Neural cell (in vitro differentiated cells): ENCODE measurements around the gene TNFRSF8. TPM values are rescaled to one million over a fixed set of nuclear protein-coding genes. Genes with fewer than 3 reads are reported as not detected.

Experiments
- H2AFZ ChIP-seq: fragments of 200-600, 300-800 bp; sonication (generic), shearing (Covaris generic); 2 replicates; pipeline ENCODE4 v1.6.0; 2014; ENCODE audit warnings: low read depth, mild to moderate bottlenecking, antibody characterized with exemption, low read length, moderate library complexity
- H3F3A ChIP-seq: fragments of 200-600 bp; shearing (Covaris generic); 2 replicates; pipeline ENCODE4 v1.6.1; 2016; ENCODE audit warnings: mild to moderate bottlenecking, moderate library complexity, mixed read lengths, antibody characterized with exemption, low read length; ENCODE audit not compliant: insufficient read depth, poor library complexity, severe bottlenecking
- H3K27ac ChIP-seq: fragments of 200-600, 300-800 bp; sonication (generic), shearing (Covaris generic); 2 replicates; pipeline ENCODE4 v1.5.1; 2014; ENCODE audit warnings: mild to moderate bottlenecking, low read length, moderate library complexity
- H3K27me3 ChIP-seq: fragments of 300-800, 200-600 bp; sonication (generic), shearing (Covaris generic); 2 replicates; pipeline ENCODE4 v1.6.0; 2014; ENCODE audit warnings: mild to moderate bottlenecking, low read depth, low read length, moderate library complexity; ENCODE audit not compliant: insufficient read depth
- H3K36me3 ChIP-seq: fragments of 300-800, 200-600 bp; sonication (generic), shearing (Covaris generic); 2 replicates; pipeline ENCODE4 v1.5.1; 2014; ENCODE audit warnings: mild to moderate bottlenecking, antibody characterized with exemption, low read length, moderate library complexity; ENCODE audit not compliant: insufficient read depth
- H3K4me2 ChIP-seq: fragments of 300-800, 200-600 bp; sonication (generic), shearing (Covaris generic); 2 replicates; pipeline ENCODE4 v1.6.0; 2014; ENCODE audit warnings: mild to moderate bottlenecking, low read length
- H3K4me3 ChIP-seq: fragments of 300-800, 200-600 bp; sonication (generic), shearing (Covaris generic); 2 replicates; pipeline ENCODE4 v1.5.1; 2014; ENCODE audit warnings: mild to moderate bottlenecking, low read length, moderate library complexity
- H3K79me2 ChIP-seq: fragments of 200-600 bp; shearing (Covaris generic); replicated peaks from 2 replicates; pipeline ENCODE4 v1.6.0; 2014; ENCODE audit warnings: mild to moderate bottlenecking, low read length, moderate library complexity; ENCODE audit not compliant: insufficient read depth
- H3K9ac ChIP-seq: fragments of 300-800, 200-600 bp; sonication (generic), shearing (Covaris generic); 2 replicates; pipeline ENCODE4 v1.6.1; 2016; ENCODE audit warnings: mild to moderate bottlenecking, low read length, mixed read lengths
- H3K9me2 ChIP-seq: fragments of 200-600 bp; shearing (Covaris generic); 2 replicates; pipeline ENCODE4 v1.6.1; 2016; ENCODE audit warnings: mild to moderate bottlenecking, low read length, mixed read lengths; ENCODE audit not compliant: insufficient read depth
- H3K9me3 ChIP-seq: fragments of 200-600, 300-800 bp; sonication (generic), shearing (Covaris generic); 2 replicates; pipeline ENCODE4 v1.6.1; 2016; ENCODE audit warnings: mild to moderate bottlenecking, mixed run types, low read length, moderate library complexity, mixed read lengths
- H4K20me1 ChIP-seq: fragments of 200-600 bp; shearing (Covaris generic); 2 replicates; pipeline ENCODE4 v1.6.1; 2016; ENCODE audit warnings: mild to moderate bottlenecking, mixed run types; ENCODE audit not compliant: insufficient read depth
- CTCF ChIP-seq: fragments of 450-650 bp; IDR thresholded peaks from 2 replicates; pipeline ENCODE4 v1.5.1; 2014; ENCODE audit warnings: antibody characterized with exemption, mild to moderate bottlenecking, moderate library complexity; ENCODE audit not compliant: poor library complexity, severe bottlenecking
- EP300 ChIP-seq: fragments of 450-650 bp; conservative IDR thresholded peaks from 2 replicates; pipeline ENCODE4 v1.6.1; 2014; ENCODE audit warnings: antibody characterized with exemption, mild to moderate bottlenecking, moderate library complexity; ENCODE audit not compliant: poor library complexity, severe bottlenecking
- EZH2 ChIP-seq: fragments of 200-600, 300-800 bp; shearing (Covaris generic), sonication (generic); IDR thresholded peaks from 2 replicates; pipeline ENCODE4 v1.6.1; 2014; ENCODE audit warnings: antibody characterized with exemption, low read length, borderline replicate concordance, mild to moderate bottlenecking; ENCODE audit not compliant: insufficient read depth, poor library complexity, severe bottlenecking
- MXI1 ChIP-seq: fragments of 450-650 bp; conservative IDR thresholded peaks from 2 replicates; pipeline ENCODE4 v1.6.1; 2014; ENCODE audit warnings: antibody characterized with exemption, mild to moderate bottlenecking; ENCODE audit not compliant: poor library complexity, severe bottlenecking
- POLR2AphosphoS5 ChIP-seq: IDR thresholded peaks from 2 replicates; pipeline ENCODE4 v1.6.1; 2012
- RAD21 ChIP-seq: fragments of 450-650 bp; conservative IDR thresholded peaks from 2 replicates; pipeline ENCODE4 v1.6.1; 2014; ENCODE audit warnings: antibody characterized with exemption, mild to moderate bottlenecking, moderate library complexity
- SMC3 ChIP-seq: fragments of 450-650 bp; conservative IDR thresholded peaks from 2 replicates; pipeline ENCODE4 v1.6.1; 2014; ENCODE audit warnings: antibody characterized with exemption, mild to moderate bottlenecking, moderate library complexity; ENCODE audit not compliant: poor library complexity
- TAF1 ChIP-seq: IDR thresholded peaks from 2 replicates; pipeline ENCODE4 v1.6.1; 2012; ENCODE audit warnings: low read depth
- polyA plus RNA-seq: library from polyadenylated mRNA; depleted of rRNA; stranded (reverse); fragments of >200 nt; gene quantifications from 2 replicates; pipeline ENCODE4 v1.2.3, GENCODE V29; 2014
- TF ChIP-seq, protein P1 (sequence below): IDR thresholded peaks from 2 replicates; pipeline ENCODE4 v1.6.1; 2012; ENCODE audit warnings: borderline replicate concordance

TNFRSF8 gene
- polyA plus RNA-seq, 1 donor from 2014 or later = not detected

GRCh38 chr1:12144969-12145368, 81.9 kb downstream of the TNFRSF8 start:
- Histone ChIP-seq H3K36me3 (no peaks in the 10 kb centered on the region), H3K4me2 (no peak overlapping the region), H3K4me3 (no peak overlapping the region), H4K20me1 (no peaks in the 10 kb centered on the region), H3K27me3 (no peaks in the 10 kb centered on the region), H2AFZ (no peak overlapping the region), H3K9me3 (no peaks in the 10 kb centered on the region), H3K9me2 (no peaks in the 10 kb centered on the region), H3K9ac (no peak overlapping the region), H3K79me2 (no peaks in the 10 kb centered on the region), H3K27ac (no peak overlapping the region), H3F3A (no peaks in the 10 kb centered on the region)
- TF ChIP-seq EP300 (no peak), POLR2AphosphoS5 (no peak), TAF1 (no peak), RAD21 (no peak), MXI1 (no peak), SMC3 (no peak), CTCF (no peak), EZH2 (no peak)
- TF ChIP-seq, protein P1, sequence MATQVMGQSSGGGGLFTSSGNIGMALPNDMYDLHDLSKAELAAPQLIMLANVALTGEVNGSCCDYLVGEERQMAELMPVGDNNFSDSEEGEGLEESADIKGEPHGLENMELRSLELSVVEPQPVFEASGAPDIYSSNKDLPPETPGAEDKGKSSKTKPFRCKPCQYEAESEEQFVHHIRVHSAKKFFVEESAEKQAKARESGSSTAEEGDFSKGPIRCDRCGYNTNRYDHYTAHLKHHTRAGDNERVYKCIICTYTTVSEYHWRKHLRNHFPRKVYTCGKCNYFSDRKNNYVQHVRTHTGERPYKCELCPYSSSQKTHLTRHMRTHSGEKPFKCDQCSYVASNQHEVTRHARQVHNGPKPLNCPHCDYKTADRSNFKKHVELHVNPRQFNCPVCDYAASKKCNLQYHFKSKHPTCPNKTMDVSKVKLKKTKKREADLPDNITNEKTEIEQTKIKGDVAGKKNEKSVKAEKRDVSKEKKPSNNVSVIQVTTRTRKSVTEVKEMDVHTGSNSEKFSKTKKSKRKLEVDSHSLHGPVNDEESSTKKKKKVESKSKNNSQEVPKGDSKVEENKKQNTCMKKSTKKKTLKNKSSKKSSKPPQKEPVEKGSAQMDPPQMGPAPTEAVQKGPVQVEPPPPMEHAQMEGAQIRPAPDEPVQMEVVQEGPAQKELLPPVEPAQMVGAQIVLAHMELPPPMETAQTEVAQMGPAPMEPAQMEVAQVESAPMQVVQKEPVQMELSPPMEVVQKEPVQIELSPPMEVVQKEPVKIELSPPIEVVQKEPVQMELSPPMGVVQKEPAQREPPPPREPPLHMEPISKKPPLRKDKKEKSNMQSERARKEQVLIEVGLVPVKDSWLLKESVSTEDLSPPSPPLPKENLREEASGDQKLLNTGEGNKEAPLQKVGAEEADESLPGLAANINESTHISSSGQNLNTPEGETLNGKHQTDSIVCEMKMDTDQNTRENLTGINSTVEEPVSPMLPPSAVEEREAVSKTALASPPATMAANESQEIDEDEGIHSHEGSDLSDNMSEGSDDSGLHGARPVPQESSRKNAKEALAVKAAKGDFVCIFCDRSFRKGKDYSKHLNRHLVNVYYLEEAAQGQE = no peak

- no peaks in the 10 kb centered on the region for H3K9me3 ChIP-seq
- no peaks in the 10 kb centered on the region for H3K79me2 ChIP-seq
- TF ChIP-seq MXI1 = no peak
- no peak for TF ChIP-seq POLR2AphosphoS5
- TF ChIP-seq EZH2 = no peak
- TF ChIP-seq SMC3 = no peak
- TF ChIP-seq CTCF = no peak
- no peak for TF ChIP-seq TAF1
- TF ChIP-seq EP300 = no peak
- TF ChIP-seq, protein P1 = no peak
- no peak for TF ChIP-seq RAD21
- H3K4me3 ChIP-seq = no peak overlapping the region
- no peaks in the 10 kb centered on the region for H3K27me3 ChIP-seq
- H3F3A ChIP-seq = no peaks in the 10 kb centered on the region
- no peak overlapping the region for H2AFZ ChIP-seq
- H4K20me1 ChIP-seq = no peaks in the 10 kb centered on the region
- H3K4me2 ChIP-seq = no peak overlapping the region
- no peaks in the 10 kb centered on the region for H3K9me2 ChIP-seq
- no peaks in the 10 kb centered on the region for H3K36me3 ChIP-seq
- H3K9ac ChIP-seq = no peak overlapping the region
- no peak overlapping the region for H3K27ac ChIP-seq
Measured at GRCh38 chr1:12145616-12146342, 82.7 kb downstream of the TNFRSF8 start.
